A549 treated with CpdA at 1 μM for 4 hours (cell line): ENCODE data around the gene CAMK1D. TPM values are rescaled to one million over a fixed set of nuclear protein-coding genes. Genes with fewer than 3 reads are reported as not detected.

Experiments used
- total RNA-seq: library from RNA; stranded (reverse); fragments of 200-300 nt; extraction: Qiagen RNA extraction; gene quantifications from 5 replicates; pipeline ENCODE4 v1.2.3, GENCODE V29; 2022; ENCODE audit warnings: low read depth

Gene CAMK1D
- 6.3 to 8.0 TPM (median 7.6 TPM) in 5 replicates for total RNA-seq

DNA sequence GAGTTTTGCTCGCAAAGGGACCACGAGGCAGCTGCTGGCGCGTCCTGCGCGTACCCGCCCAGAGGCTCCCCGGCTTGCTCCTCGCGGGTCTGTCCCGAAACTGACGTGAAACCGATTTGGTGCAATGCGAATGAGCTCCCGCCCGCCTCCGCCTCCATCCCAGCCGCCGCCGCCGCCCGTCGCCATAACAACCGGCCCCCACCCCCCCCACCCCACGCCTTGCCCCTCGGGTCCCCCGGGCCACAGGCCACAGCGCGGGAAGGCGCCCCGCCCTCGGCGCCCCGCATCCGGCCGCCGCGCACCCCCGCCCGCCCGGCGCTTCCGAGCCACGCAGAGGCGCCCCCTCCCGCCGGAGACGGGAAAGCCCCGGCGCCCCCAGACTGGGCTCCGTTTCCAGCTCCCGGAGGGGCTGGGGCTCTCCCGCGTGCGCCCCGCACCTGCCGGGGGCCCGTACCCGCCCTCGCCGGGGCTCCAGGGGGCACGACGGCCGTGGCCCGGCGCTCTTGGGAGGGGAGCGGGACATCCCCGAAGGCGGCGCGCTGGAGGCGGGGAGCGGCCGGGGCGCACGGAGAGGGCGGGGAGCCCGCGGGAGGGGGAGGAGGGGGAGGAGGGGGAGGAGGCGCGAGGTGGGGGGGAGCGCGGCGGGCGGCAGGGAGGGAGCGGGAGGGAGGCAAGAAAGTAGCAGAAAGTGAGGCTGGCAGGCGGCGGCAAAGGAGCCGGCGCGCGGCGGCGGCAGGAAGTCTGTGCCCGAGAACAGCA is at the start of gene CAMK1D:
CAMK1D (plus strand) TSS at position 678 of the 759 bp plus-strand sequence.

Other genes with a start within 250 kb of the CAMK1D start
- gene SEC61A2, start 219.9 kb upstream of the CAMK1D start, total RNA-seq, result 11.1 to 13.8 TPM (median 12.6 TPM) in 5 replicates
- gene NUDT5, start 153.7 kb upstream of the CAMK1D start, total RNA-seq, result 126 to 167 TPM (median 141 TPM) in 5 replicates
- 130 to 200 TPM (median 134 TPM) in 5 replicates for gene CDC123, start 153.4 kb upstream of the CAMK1D start, total RNA-seq